HG03354 (cell line): ENCODE data around the gene DOC2B.

Experiments used
- ATAC-seq: cut with Tn5 transposase; IDR thresholded peaks from one replicate; pipeline ENCODE4 v1.9.1; 2021; ENCODE audit warnings: mild to moderate bottlenecking; ENCODE audit not compliant: unreplicated experiment, poor library complexity, severe bottlenecking

Gene DOC2B

DNA sequence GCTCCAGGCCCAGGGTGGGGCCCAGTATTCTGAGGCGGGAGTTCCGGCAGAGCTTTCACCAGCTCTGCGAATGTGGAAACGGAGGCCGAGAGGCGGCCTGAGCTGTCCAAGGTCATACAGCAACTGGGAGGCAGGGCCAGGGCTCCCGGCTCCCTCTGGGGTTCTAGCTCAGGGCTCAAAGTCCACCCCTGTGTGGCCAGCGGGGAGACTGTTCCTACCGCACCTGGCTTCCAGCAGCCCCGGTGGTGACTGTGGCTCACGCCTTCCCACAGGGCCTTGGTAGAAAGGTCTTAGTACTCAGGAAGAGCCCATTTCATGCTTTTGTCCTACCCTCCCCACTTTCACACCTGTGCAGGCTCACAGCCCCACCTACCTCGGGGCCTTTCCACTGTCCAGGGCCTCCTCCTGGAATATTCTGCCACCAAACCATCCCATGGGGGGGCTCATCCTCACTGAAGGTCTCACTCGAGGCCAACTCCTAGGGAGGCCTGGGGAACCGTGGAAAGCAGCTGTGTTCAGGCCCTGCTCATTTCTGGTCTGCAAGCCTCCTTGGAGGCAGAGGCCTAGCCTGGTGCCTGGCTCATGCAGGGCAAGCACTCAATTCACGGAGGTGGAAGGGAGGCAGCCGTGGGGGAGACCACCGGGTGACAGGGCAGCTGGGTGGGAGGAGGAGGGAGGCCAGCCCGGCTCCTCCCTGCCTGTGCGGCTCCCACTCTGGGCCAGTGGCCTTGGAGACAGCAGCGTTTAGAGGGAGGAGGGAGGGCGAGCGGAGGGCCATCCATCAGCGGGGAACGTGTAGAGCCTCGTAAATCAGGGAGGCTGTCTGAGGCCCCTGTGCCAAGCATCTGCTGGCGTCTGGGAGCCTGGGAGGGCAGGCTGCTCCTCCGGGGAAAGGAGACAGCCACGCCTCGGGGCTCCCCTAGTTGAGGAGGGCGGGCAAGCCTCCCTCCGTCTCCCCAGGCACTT lies 12.7 kb upstream of the DOC2B start:
- ATAC-seq: no peak

GRCh38 chr17:193426-193810 lies 12.0 kb upstream of the DOC2B start:
- ATAC-seq: no peak

GRCh38 chr17:192666-193425 lies 11.4 kb upstream of the DOC2B start:
- no peak for ATAC-seq

- ATAC-seq: no peak
These were observed 8.0 kb upstream of the DOC2B start for GRCh38 chr17:189444-189843.

- no peak for ATAC-seq
These were observed 5.7 kb upstream of the DOC2B start for GRCh38 chr17:187130-187529.

DNA sequence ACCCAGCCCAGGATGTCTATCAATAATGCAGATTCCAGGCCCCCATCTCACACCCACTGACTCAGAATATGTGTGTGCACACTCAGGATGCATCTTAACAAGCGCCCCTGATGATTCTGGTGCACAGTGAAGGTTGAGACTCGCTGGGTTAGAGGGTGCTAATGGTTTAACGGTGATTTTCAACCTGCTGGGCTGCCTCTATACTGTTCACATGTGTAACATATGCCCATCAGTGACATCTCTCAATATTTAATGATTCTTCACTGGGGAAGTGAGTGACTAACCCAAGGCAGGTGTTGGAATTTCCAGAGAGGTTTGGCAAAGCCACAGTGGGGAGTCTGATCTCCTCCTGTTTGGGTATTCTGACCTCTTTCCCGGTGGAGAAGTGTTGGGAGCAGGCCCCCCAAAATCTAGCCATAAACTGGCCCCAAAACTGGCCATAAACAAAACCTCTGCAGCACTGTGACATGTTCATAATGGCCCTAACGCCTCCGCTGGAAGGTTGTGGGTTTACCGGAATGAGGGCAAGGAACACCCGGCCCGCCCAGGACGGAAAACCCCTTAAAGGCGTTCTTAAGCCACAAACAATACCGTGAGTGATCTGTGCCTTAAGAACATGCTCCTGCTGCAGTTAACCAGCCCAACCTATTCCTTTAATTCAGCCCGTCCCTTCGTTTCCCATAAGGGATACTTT lies 4.1 kb upstream of the DOC2B start:
- ATAC-seq: no peak

DNA sequence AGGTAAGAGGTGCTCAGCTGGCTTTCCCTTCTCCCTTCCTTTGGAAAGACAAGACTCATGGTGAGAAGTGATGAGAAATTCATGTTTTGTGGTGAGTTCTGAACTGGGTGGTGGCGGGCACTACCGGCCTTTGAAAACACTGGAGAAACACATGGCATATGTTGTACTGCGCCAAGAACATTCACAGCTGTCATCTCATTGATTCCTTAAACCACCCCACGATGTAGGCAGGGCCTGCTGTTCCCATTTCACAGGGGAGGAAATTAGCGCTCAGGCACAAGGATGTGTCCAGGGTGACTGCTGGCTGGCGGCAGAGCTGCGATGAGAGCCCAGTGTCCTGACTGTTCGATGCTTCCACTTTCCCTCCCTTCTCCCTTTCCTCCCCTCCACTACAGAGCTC lies 1.6 kb upstream of the DOC2B start:
- ATAC-seq: no peak

DNA sequence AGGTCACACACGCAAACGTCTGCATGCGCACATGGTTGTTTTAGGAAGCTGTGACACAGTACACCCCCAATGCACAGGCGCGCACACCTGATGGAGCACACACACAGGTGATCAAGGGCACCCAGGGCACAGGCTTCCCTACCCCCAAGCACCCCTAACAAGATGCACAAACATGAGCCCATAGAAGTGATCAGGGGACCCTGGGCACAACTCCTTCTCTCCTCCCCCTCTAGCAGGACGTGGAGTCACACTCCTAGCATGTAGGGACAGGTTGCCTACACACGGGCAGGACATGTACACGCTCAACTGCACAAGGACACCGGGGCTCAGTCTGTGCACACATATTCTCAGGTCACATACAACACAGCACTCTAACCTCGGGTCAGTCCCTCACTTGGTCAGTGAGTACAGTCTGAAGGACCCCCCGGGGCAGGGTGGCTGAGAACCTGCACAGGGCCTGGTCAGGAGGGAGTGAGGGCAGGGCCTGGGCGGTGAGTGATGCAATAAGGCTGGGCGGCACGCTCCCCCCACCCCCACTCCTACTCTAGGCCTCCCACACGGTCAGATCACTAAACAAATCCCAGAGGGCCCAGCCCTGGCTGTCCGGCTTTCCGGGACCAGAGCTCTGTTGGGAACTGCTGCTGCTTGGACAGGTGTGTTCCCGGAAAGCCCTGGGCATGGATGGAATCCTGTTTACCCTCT lies 751 bp upstream of the DOC2B start:
- no peak for ATAC-seq

DNA sequence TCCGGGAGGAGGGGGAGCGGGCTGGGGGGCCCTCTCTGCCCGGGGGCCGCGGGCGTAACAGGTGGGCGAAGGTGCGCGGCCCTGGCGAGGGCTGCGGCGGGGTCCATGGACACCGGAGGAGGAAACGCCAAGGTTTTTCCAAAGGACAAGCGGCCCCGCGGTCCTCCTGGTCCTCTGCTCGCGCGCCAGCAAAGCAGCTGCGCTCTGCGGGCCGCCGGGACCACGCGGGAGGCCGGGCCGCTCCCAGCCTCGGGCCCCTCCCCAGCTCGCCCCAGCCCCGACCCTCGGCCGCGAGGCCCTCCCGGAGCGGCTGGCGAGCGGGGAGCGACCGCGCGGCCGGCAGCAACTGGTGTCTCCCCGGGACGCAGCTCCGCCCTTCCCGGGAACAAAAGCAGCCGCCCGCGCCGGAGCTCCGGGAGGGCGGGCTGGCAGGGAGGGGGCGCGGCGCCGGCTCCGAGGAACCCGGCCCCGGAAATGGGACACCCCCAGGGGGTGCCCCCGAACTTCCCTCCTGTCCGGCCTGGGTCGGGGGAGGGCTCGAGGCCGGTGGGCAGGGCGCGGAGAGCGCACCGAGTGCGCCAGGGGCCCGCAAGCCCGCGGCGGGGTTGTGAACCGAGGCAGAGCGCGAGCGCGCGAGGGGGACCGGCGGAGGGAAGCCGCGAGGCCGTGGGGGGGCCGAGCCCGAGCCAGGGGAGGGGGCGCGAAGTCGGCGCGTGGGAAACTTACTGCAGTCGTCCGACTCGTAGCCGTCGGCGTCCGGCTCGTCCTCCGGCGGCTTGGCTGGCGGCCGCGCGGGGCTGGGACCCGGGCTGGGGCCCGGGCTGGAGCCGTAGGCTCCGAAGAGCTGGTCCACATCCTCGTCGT lies 837 bp downstream of the DOC2B start:
- no peak for ATAC-seq

DNA sequence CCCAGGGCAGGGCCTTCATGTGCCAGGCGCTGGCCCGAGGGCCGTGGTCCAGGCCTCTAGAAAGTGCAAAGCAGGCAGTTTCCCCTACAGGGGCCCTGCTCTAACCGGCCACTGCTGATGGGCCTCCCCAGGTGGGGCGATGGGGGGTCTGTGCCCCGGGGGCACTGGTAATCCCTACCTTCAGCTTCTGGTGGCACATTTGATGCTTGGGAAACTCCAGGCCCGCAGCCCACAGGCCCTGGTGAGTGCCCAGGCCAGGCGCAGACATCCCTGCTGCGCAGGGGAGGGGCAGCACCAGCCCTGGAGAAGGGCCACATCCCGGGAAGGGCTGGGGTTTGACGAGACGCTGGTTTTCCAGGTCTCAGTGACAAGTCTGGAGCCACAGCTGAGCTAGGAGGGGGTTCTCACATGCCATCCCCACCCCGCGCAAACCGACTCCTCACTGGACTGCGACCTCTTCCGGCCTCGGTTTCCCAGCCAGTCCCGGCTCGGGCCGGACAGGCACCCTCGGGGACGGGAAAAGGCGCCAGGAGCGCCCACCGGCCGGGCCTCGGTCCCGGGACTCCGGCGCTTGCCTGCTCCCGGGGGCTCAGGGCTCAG lies 1.6 kb downstream of the DOC2B start:
- ATAC-seq: no peak

GRCh38 chr17:179066-179432 lies 2.4 kb downstream of the DOC2B start:
- no peak for ATAC-seq

GRCh38 chr17:178292-179065 lies 3.0 kb downstream of the DOC2B start:
- no peak for ATAC-seq

DNA sequence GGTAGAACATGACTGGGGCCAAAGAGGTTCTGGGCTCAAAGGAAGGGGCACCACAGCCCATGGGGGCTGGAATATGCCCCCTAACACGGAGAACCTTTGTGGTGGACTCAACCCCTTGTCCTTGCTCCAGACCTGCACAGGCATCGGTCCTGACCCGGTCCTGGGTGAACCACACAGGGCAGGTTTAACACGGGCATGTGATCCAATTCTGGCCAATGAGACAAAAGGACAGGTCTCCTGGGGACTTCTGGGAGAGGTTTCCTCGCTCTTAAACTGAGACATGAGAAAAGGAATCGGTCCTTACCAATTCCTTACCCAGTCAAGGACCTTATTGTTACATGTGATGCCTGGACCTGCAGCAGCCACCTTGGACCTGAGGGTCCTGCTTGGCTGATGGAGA lies 3.7 kb downstream of the DOC2B start:
- ATAC-seq: no peak

- ATAC-seq: no peak
These were observed 4.3 kb downstream of the DOC2B start for GRCh38 chr17:177155-177554.

DNA sequence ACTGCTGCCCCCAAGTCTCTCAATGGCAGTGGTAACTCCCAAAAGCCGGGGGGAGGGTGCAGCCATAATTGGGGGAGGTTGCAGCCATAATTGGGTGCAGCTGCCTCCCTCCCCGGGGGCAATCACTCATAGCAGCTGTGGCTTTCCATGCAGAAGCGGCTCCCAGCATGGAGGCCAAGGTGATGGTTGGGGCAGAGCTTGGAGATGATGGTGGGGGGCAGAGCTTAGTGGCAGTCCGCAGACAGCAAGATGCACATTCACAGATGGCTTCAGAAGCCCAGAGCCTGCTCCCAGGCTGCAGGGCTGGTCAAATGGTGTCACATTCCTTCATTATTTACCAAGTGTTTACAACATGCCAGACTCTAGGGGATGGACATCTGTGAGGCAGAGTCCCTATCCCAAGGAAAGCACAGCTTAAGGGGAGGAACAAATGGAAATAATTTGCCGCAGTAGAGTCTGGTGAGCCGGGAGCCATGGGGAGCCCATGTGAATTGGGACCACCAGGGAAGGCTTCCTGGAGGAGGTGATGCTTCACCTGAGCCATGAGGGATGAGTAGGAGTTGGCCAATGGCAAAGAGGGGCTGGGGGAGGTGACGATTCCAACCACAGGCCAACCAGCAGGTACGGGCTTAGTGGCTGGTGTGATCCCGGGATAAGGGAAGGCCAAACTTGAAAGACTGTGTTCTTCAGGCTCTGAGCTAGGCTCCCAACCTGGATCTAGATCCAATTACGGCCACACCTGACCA lies 8.1 kb downstream of the DOC2B start:
- ATAC-seq: no peak

- no peak for ATAC-seq
These were observed 9.0 kb downstream of the DOC2B start for GRCh38 chr17:172401-172800.

DNA sequence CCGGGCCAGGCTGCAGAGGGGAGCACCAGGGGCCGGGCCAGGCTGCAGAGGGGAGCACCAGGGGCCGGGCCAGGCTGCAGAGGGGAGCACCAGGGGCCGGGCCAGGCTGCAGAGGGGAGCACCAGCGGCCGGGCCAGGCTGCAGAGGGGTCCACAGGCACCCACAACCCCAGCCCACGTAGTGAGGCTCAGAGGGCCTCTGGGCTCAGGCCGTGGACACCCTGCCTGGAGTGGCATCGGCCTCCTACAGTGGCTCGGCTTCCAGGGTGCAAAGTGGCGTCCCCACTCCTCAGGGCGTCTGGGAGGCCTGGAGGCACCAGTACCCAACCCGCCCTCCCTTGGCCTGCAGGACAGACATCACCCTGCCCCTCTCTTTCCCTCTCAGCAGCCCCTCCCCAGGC lies 9.6 kb downstream of the DOC2B start:
- no peak for ATAC-seq
